PC-9 (cell line): ENCODE data around the gene SLC48A1. TPM values are rescaled to one million over a fixed set of nuclear protein-coding genes. Genes with fewer than 3 reads are reported as not detected.

Source experiments
- BruUV-seq: library from RNA; stranded (reverse); fragments of 400-500 nt; replicated peaks from 2 replicates; lab custom pipeline; 2021; lab: Mats Ljungman, UMichigan
- CTCF ChIA-PET: fragments of 300-600 bp; sonication (Branson Sonifier 250); formaldehyde crosslinking; loops from one replicate; lab custom pipeline; 2022; ENCODE audit warnings: antibody characterized with exemption; lab: Charles Lee
- POLR2A ChIA-PET: fragments of 300-600 bp; sonication (Branson Sonifier 250); formaldehyde crosslinking; loops from one replicate; lab custom pipeline; 2022; ENCODE audit warnings: antibody characterized with exemption; ENCODE audit not compliant: unreplicated experiment; lab: Charles Lee
- DNase-seq, 2 experiments: peaks; one replicate each; pipeline versions ENCODE4 v3.0.0 to v3.0.0-alpha.2; 2015 to 2022; ENCODE audit warnings: mixed read lengths in 1 of 2
- H2AFZ ChIP-seq: fragments of 200-600 bp; sonication (generic); 2 replicates; pipeline ENCODE4 v1.8.1; 2017; ENCODE audit warnings: antibody characterized with exemption
- H3F3A ChIP-seq: fragments of 200-600 bp; sonication (generic); 2 replicates; pipeline ENCODE4 v1.8.1; 2017; ENCODE audit warnings: antibody characterized with exemption, mild to moderate bottlenecking, low read depth; ENCODE audit not compliant: insufficient read depth
- H3K27ac ChIP-seq: fragments of 200-600 bp; sonication (generic); 2 replicates; pipeline ENCODE4 v1.6.1; 2016; ENCODE audit warnings: mixed run types
- H3K27me3 ChIP-seq: fragments of 200-600 bp; sonication (generic); 2 replicates; pipeline ENCODE4 v1.6.1; 2016; ENCODE audit warnings: low read depth, mixed run types; ENCODE audit not compliant: insufficient read depth
- H3K36me3 ChIP-seq: fragments of 200-600 bp; sonication (generic); 2 replicates; pipeline ENCODE4 v1.6.1; 2016; ENCODE audit warnings: low read depth, mixed run types
- H3K4me1 ChIP-seq: fragments of 200-600 bp; sonication (generic); replicated peaks from 2 replicates; pipeline ENCODE4 v1.6.1; 2016; ENCODE audit warnings: mixed run types; ENCODE audit not compliant: insufficient read depth
- H3K4me2 ChIP-seq: fragments of 200-600 bp; sonication (generic); 2 replicates; pipeline ENCODE4 v1.6.1; 2017; ENCODE audit warnings: mixed run types
- H3K4me3 ChIP-seq: fragments of 200-600 bp; sonication (generic); 2 replicates; pipeline ENCODE4 v1.6.1; 2016; ENCODE audit warnings: mixed run types
- H3K79me2 ChIP-seq: fragments of 200-600 bp; sonication (generic); 2 replicates; pipeline ENCODE4 v1.6.1; 2017; ENCODE audit warnings: low read depth, mixed run types
- H3K9me2 ChIP-seq: fragments of 200-600 bp; sonication (generic); 2 replicates; pipeline ENCODE4 v1.8.1; 2017; ENCODE audit warnings: mild to moderate bottlenecking; ENCODE audit not compliant: insufficient read depth
- H3K9me3 ChIP-seq: fragments of 200-600 bp; sonication (generic); 2 replicates; pipeline ENCODE4 v1.8.1; 2016; ENCODE audit warnings: low read depth; ENCODE audit not compliant: insufficient read depth
- H4K20me1 ChIP-seq: fragments of 200-600 bp; sonication (generic); 2 replicates; pipeline ENCODE4 v1.8.1; 2017; ENCODE audit not compliant: insufficient read depth
- EZH2 ChIP-seq: fragments of 200-600 bp; sonication (generic); IDR thresholded peaks from 2 replicates; pipeline ENCODE4 v1.8.0; 2017; ENCODE audit warnings: antibody characterized with exemption, low read depth
- intact Hi-C: fragments of 100-400 bp; cut with micrococcal nuclease; formaldehyde crosslinking; loops from one replicate; pipeline ENCODE4 v1.10.0; 2022; ENCODE audit not compliant: unreplicated experiment
- total RNA-seq: library from RNA; stranded (reverse); gene quantifications from 2 replicates; pipeline ENCODE4 v1.2.3, GENCODE V29; 2021
- TF ChIP-seq, protein P1 (sequence below): fragments of 200-600 bp; sonication (generic); conservative IDR thresholded peaks from 2 replicates; pipeline ENCODE4 v1.6.1; 2017; ENCODE audit warnings: mixed run types, antibody characterized with exemption, mild to moderate bottlenecking, moderate library complexity

SLC48A1 gene
- total RNA-seq, 1 experiment from 2014 or later, result 108 TPM

- peaks cover 27% of the 10 kb centered on the region; the same call in 1 of the 2 replicates for H3F3A ChIP-seq
- no peak overlapping the region for H3K4me2 ChIP-seq
- no TSS peak for BruUV-seq
- H3K9me2 ChIP-seq, result no peaks in the 10 kb centered on the region
- no peak overlapping the region for H3K4me3 ChIP-seq
- ChIA-PET CTCF (interaction anchor here (0.8 kb wide), 1 partner anchor 67 kb away, joined by 3 read pairs; no protein-coding TSS in a partner anchor), POLR2A (no interaction called here)
- intact Hi-C loops, result no loop called here
- no peaks in the 10 kb centered on the region for H3K9me3 ChIP-seq
- peaks cover 95% of the 10 kb centered on the region for H3K79me2 ChIP-seq
- TF ChIP-seq, protein P1, sequence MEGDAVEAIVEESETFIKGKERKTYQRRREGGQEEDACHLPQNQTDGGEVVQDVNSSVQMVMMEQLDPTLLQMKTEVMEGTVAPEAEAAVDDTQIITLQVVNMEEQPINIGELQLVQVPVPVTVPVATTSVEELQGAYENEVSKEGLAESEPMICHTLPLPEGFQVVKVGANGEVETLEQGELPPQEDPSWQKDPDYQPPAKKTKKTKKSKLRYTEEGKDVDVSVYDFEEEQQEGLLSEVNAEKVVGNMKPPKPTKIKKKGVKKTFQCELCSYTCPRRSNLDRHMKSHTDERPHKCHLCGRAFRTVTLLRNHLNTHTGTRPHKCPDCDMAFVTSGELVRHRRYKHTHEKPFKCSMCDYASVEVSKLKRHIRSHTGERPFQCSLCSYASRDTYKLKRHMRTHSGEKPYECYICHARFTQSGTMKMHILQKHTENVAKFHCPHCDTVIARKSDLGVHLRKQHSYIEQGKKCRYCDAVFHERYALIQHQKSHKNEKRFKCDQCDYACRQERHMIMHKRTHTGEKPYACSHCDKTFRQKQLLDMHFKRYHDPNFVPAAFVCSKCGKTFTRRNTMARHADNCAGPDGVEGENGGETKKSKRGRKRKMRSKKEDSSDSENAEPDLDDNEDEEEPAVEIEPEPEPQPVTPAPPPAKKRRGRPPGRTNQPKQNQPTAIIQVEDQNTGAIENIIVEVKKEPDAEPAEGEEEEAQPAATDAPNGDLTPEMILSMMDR, result no peak
- no peak for TF ChIP-seq EZH2
- peaks cover 40% of the 10 kb centered on the region for H4K20me1 ChIP-seq
- no peak overlapping the region for H2AFZ ChIP-seq
- DNase-seq, result no peak
- peaks cover 40% of the 10 kb centered on the region for H3K4me1 ChIP-seq
- H3K27ac ChIP-seq, result no peak overlapping the region
- H3K27me3 ChIP-seq, result no peaks in the 10 kb centered on the region
- peaks cover 7% of the 10 kb centered on the region; the same call in 1 of the 2 replicates for H3K36me3 ChIP-seq
These were observed 38.0 kb downstream of the SLC48A1 start for GRCh38 chr12:47811072-47811396.

DNA sequence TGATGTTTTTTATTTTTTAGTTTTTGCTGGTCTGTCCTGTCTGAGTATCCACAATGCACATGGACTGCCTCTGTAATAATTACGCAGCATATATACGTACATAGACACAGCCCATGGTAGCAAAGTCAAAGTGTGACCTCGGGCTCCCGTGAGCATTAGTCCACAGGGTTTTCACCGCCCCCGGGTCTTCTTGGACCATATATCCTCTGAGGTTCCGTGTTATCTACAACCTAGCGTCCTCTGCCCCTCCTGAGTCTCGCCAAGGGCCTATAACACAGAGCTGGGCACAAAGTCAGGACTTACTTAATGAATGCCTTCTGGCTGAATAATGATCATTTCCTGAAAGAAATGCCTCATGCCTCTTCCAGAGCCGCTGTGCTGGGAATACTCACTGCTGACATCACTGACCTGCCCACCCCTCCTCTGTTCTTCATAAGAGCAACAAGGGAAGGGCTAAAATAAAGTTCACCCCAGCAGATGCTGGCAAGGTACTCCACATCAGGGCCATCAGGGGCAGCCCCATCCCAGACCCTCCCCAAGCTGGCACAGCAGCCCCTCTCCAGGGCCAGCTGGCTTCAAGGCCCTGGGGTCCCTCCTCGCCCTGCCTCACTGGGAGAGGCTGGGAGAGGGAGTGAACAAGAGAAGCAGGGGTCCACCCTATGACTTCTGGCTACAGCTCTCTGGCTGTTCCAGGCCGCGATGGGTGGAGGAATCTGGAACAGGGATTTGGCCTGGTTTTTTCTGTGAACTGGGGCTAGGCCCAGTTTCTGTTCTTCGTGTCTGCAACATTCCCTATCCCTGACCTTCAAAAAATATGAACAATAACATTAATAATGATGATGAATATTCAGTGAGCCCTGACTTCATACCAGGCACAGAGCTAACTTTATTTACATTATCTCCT lies 38.8 kb downstream of the SLC48A1 start:
- H3K27ac ChIP-seq, result peak overlapping the region; percentile 60
- peaks cover 40% of the 10 kb centered on the region for H4K20me1 ChIP-seq
- peak overlapping the region; percentile 40; the same call in 1 of the 2 replicates for H3K4me3 ChIP-seq
- no peak overlapping the region for H2AFZ ChIP-seq
- POLR2A ChIA-PET, result no interaction called here
- no peak for DNase-seq
- H3K36me3 ChIP-seq, result peaks cover 7% of the 10 kb centered on the region; the same call in 1 of the 2 replicates
- H3K27me3 ChIP-seq, result no peaks in the 10 kb centered on the region
- no peaks in the 10 kb centered on the region for H3K9me3 ChIP-seq
- H3K4me1 ChIP-seq, result peaks cover 47% of the 10 kb centered on the region
- no peaks in the 10 kb centered on the region for H3K9me2 ChIP-seq
- H3K79me2 ChIP-seq, result peaks cover 95% of the 10 kb centered on the region
- CTCF ChIA-PET, result interaction anchor here (2.2 to 2.3 kb wide), 2 partner anchors 17 to 24 kb away, joined by 8 to 13 read pairs; no protein-coding TSS in a partner anchor
- no TSS peak for BruUV-seq
- TF ChIP-seq EZH2, result no peak
- TF ChIP-seq, protein P1, result no peak
- peaks cover 27% of the 10 kb centered on the region; the same call in 1 of the 2 replicates for H3F3A ChIP-seq
- intact Hi-C loops, result no loop called here
- H3K4me2 ChIP-seq, result peak overlapping the region; percentile 87

- H3K9me3 ChIP-seq, result no peaks in the 10 kb centered on the region
- 0 out of 2 replicates have a peak overlapping the region, but pooled peaks have one; percentile 29 for H2AFZ ChIP-seq
- peaks cover 95% of the 10 kb centered on the region for H3K79me2 ChIP-seq
- intact Hi-C loops, result no loop called here
- H3K4me1 ChIP-seq, result peaks cover 58% of the 10 kb centered on the region
- ChIA-PET POLR2A (interaction anchor here (0.6 to 1.0 kb wide), 3 partner anchors 15 to 55 kb away, joined by 4 to 18 read pairs (median 6); no protein-coding TSS in a partner anchor), CTCF (interaction anchor here (0.7 to 2.3 kb wide), 3 partner anchors 16 to 87 kb away, joined by 4 to 13 read pairs (median 8); partner anchors contain the start of gene ENDOU)
- H4K20me1 ChIP-seq, result peaks cover 29% of the 10 kb centered on the region; the same call in 1 of the 2 replicates
- peak overlapping the region; percentile 87 for H3K4me2 ChIP-seq
- TF ChIP-seq EZH2, result no peak
- TF ChIP-seq, protein P1, result no peak
- DNase-seq, result peak; percentile 79 to 90
- no peaks in the 10 kb centered on the region for H3K27me3 ChIP-seq
- no peaks in the 10 kb centered on the region for H3K9me2 ChIP-seq
- BruUV-seq, result no TSS peak
- peaks cover 27% of the 10 kb centered on the region; the same call in 1 of the 2 replicates for H3F3A ChIP-seq
- H3K27ac ChIP-seq, result peak overlapping the region; percentile 60
- peaks cover 7% of the 10 kb centered on the region; the same call in 1 of the 2 replicates for H3K36me3 ChIP-seq
- H3K4me3 ChIP-seq, result peak overlapping the region; percentile 40; the same call in 1 of the 2 replicates
These were observed 39.9 kb downstream of the SLC48A1 start for GRCh38 chr12:47812797-47813510.
